HepG2 (cell line): Measurements from ENCODE around the gene ATP2B2. TPM values are rescaled to one million over a fixed set of nuclear protein-coding genes. Genes with fewer than 3 reads are reported as not detected.

ENCODE experiments used
- ATF7-NPFF ChIP-seq: sonication (generic); formaldehyde crosslinking; IDR thresholded peaks from 2 replicates; pipeline ENCODE4 v1.8.1; 2023; ENCODE audit warnings: mild to moderate bottlenecking, low read depth, missing genetic modification reagents, moderate library complexity
- HDAC1 ChIP-seq: sonication (generic); formaldehyde crosslinking; IDR thresholded peaks from 2 replicates; pipeline ENCODE4 v1.5.1; 2020; ENCODE audit warnings: mild to moderate bottlenecking, missing genetic modification reagents
- HMGXB3 ChIP-seq: sonication (generic); formaldehyde crosslinking; IDR thresholded peaks from 2 replicates; pipeline ENCODE4 v1.4.0; 2020; ENCODE audit warnings: missing genetic modification reagents, borderline replicate concordance
- HOXA3 ChIP-seq: sonication (generic); formaldehyde crosslinking; IDR thresholded peaks from 2 replicates; pipeline ENCODE4 v1.5.0; 2020; ENCODE audit warnings: missing genetic modification reagents
- NCOR1 ChIP-seq: fragments of 200-600 bp; sonication (generic); IDR thresholded peaks from 2 replicates; pipeline ENCODE4 v1.7.0; 2017; ENCODE audit warnings: antibody characterized with exemption, low read length, borderline replicate concordance
- SRSF4 ChIP-seq: fragments of 200-400 bp; formaldehyde crosslinking; IDR thresholded peaks from one replicate; pipeline ENCODE4 v1.6.1; 2018; ENCODE audit warnings: mild to moderate bottlenecking, low read depth, low read length, moderate library complexity; ENCODE audit not compliant: poor library complexity, severe bottlenecking
- SSRP1 ChIP-seq: IDR thresholded peaks from 2 replicates; pipeline ENCODE4 v1.6.1; 2016; ENCODE audit warnings: control low read depth
- U2AF2 ChIP-seq: fragments of 200-400 bp; formaldehyde crosslinking; IDR thresholded peaks from 2 replicates; pipeline ENCODE4 v1.6.1; 2017; ENCODE audit warnings: low read depth, mild to moderate bottlenecking, low read length
- ZMYM2 ChIP-seq: sonication (generic); formaldehyde crosslinking; IDR thresholded peaks from 2 replicates; pipeline ENCODE4 v1.8.0; 2022; ENCODE audit warnings: mild to moderate bottlenecking, missing genetic modification reagents
- ZNF205 ChIP-seq: IDR thresholded peaks from 2 replicates; pipeline ENCODE4 v1.6.1; 2018; ENCODE audit warnings: missing biosample characterization, missing genetic modification reagents
- ZNF276 ChIP-seq: sonication (generic); formaldehyde crosslinking; IDR thresholded peaks from 2 replicates; pipeline ENCODE4 v1.4.0; 2020; ENCODE audit warnings: mild to moderate bottlenecking, low read depth, missing genetic modification reagents
- ZNF841 ChIP-seq: sonication (generic); formaldehyde crosslinking; IDR thresholded peaks from 2 replicates; pipeline ENCODE4 v1.8.1; 2023; ENCODE audit warnings: missing genetic modification reagents, borderline replicate concordance
- ZSCAN21 ChIP-seq: sonication (generic); formaldehyde crosslinking; IDR thresholded peaks from 2 replicates; pipeline ENCODE4 v1.8.0; 2022; ENCODE audit warnings: mild to moderate bottlenecking, missing genetic modification reagents, moderate library complexity, borderline replicate concordance
- polyA plus RNA-seq, 8 experiments: library from polyadenylated mRNA; depleted of rRNA in 3 of 8; stranded (reverse) in 7 of 8; unstranded in 1 of 8; fragments of >200 nt; fragmentation: Illumina TruSeq in 4 of 8; extraction: Trizol in 4 of 8; gene quantifications; 2 replicates each; pipeline versions ENCODE4 v1.2.1 to v1.2.3, GENCODE V29; 2011 to 2016; ENCODE audit warnings: low read depth in 4 of 8, missing spikeins in 1 of 8, mixed read lengths in 1 of 8; ENCODE audit not compliant: insufficient read depth in 1 of 8
- total RNA-seq, 5 experiments: library from RNA; depleted of rRNA; stranded (reverse); fragments of >200 nt; fragmentation: Illumina TruSeq; extraction: Trizol; gene quantifications; 2 replicates each; pipeline ENCODE4 v1.2.3, GENCODE V29; 2016; ENCODE audit warnings: low read depth in 1 of 5
- TF ChIP-seq, protein P1 (sequence below): sonication (generic); formaldehyde crosslinking; IDR thresholded peaks from 2 replicates; pipeline ENCODE4 v1.8.0; 2022; ENCODE audit warnings: mild to moderate bottlenecking, missing genetic modification reagents; ENCODE audit not compliant: insufficient replicate concordance
- TF ChIP-seq, protein P2 (sequence below): sonication (generic); formaldehyde crosslinking; IDR thresholded peaks from 2 replicates; pipeline ENCODE4 v1.8.1; 2023; ENCODE audit warnings: missing genetic modification reagents, inconsistent platforms, borderline replicate concordance
- TF ChIP-seq, protein P3 (sequence below): sonication (generic); formaldehyde crosslinking; IDR thresholded peaks from 2 replicates; pipeline ENCODE4 v1.4.0; 2020; ENCODE audit warnings: missing genetic modification reagents, borderline replicate concordance

Gene ATP2B2
- total and polyA plus RNA-seq, 2 of the 13 experiments (the other 11 are each of a cell fraction or from before 2014, with no cell fraction given) = 1.5 to 2.3 TPM

DNA sequence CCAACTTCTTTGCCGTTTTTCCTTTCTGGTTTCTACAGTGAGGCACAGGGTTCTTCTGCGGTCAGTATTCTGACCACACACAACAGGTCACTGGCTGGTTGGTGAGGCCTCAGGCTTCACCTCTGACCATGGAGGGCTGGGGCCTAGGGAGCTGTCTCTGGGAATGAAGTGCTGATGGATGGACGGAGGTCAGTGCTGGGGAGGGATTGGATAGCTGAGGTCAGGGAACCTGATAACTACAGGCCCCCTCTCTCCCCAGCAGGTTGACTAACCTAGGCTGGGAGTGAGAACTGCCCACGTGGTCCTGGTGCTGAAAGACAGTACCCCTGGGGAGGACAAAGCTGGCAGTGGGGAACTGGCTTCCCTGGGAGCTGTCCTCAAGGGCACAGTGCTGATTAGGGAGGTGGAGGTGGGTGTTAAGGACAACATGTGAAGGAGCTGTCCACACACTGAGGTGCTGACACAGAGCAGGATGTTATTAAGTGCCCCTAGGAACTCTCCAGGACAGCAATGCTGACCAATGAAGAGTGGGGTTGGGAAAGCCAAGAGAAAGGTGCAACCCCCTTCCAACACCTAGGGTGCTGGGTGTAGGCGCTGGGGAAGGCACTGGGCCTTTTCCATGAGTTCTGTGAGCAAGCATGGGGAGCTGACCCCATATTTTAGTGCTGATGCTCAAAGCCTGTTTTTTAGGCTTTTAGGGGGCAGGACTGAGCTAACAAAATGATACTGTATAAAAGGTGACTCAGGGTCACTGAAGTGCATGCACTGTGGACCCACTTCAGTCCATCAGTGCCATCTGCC lies 45.2 kb downstream of the ATP2B2 start (continued):
- peak; percentile 94 for TF ChIP-seq HMGXB3 (CRISPR knock-in tag)
- no peak for TF ChIP-seq NCOR1
- TF ChIP-seq ZMYM2 (CRISPR knock-in tag) = no peak
- TF ChIP-seq SSRP1 (CRISPR knock-in tag) = 0 out of 2 replicates have a peak, but pooled peaks have one; percentile 53
- peak; percentile 70 for TF ChIP-seq HOXA3
- no peak for TF ChIP-seq U2AF2
- peak; percentile 78; the same call in 1 of the 2 replicates for TF ChIP-seq ZNF841 (CRISPR knock-in tag)
- peak; percentile 95 for TF ChIP-seq HDAC1
- TF ChIP-seq, protein P1, sequence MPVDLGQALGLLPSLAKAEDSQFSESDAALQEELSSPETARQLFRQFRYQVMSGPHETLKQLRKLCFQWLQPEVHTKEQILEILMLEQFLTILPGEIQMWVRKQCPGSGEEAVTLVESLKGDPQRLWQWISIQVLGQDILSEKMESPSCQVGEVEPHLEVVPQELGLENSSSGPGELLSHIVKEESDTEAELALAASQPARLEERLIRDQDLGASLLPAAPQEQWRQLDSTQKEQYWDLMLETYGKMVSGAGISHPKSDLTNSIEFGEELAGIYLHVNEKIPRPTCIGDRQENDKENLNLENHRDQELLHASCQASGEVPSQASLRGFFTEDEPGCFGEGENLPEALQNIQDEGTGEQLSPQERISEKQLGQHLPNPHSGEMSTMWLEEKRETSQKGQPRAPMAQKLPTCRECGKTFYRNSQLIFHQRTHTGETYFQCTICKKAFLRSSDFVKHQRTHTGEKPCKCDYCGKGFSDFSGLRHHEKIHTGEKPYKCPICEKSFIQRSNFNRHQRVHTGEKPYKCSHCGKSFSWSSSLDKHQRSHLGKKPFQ (CRISPR knock-in tag) = peak; percentile 81
- TF ChIP-seq, protein P2, sequence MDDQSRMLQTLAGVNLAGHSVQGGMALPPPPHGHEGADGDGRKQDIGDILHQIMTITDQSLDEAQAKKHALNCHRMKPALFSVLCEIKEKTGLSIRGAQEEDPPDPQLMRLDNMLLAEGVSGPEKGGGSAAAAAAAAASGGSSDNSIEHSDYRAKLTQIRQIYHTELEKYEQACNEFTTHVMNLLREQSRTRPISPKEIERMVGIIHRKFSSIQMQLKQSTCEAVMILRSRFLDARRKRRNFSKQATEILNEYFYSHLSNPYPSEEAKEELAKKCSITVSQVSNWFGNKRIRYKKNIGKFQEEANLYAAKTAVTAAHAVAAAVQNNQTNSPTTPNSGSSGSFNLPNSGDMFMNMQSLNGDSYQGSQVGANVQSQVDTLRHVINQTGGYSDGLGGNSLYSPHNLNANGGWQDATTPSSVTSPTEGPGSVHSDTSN = peak; percentile 94; the same call in 1 of the 2 replicates
- peak; percentile 96 for TF ChIP-seq ZSCAN21
- TF ChIP-seq ZNF205 (CRISPR knock-in tag) = peak; percentile 95
- TF ChIP-seq ATF7-NPFF (CRISPR knock-in tag) = peak; percentile 63; the same call in 1 of the 2 replicates
- TF ChIP-seq ZNF276 (CRISPR knock-in tag) = no peak
- TF ChIP-seq SRSF4 = no peak
- TF ChIP-seq, protein P3, sequence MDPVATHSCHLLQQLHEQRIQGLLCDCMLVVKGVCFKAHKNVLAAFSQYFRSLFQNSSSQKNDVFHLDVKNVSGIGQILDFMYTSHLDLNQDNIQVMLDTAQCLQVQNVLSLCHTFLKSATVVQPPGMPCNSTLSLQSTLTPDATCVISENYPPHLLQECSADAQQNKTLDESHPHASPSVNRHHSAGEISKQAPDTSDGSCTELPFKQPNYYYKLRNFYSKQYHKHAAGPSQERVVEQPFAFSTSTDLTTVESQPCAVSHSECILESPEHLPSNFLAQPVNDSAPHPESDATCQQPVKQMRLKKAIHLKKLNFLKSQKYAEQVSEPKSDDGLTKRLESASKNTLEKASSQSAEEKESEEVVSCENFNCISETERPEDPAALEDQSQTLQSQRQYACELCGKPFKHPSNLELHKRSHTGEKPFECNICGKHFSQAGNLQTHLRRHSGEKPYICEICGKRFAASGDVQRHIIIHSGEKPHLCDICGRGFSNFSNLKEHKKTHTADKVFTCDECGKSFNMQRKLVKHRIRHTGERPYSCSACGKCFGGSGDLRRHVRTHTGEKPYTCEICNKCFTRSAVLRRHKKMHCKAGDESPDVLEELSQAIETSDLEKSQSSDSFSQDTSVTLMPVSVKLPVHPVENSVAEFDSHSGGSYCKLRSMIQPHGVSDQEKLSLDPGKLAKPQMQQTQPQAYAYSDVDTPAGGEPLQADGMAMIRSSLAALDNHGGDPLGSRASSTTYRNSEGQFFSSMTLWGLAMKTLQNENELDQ (CRISPR knock-in tag) = peak; percentile 97
